ENCODE data around the gene FHAD1.

FHAD1 gene

DNA sequence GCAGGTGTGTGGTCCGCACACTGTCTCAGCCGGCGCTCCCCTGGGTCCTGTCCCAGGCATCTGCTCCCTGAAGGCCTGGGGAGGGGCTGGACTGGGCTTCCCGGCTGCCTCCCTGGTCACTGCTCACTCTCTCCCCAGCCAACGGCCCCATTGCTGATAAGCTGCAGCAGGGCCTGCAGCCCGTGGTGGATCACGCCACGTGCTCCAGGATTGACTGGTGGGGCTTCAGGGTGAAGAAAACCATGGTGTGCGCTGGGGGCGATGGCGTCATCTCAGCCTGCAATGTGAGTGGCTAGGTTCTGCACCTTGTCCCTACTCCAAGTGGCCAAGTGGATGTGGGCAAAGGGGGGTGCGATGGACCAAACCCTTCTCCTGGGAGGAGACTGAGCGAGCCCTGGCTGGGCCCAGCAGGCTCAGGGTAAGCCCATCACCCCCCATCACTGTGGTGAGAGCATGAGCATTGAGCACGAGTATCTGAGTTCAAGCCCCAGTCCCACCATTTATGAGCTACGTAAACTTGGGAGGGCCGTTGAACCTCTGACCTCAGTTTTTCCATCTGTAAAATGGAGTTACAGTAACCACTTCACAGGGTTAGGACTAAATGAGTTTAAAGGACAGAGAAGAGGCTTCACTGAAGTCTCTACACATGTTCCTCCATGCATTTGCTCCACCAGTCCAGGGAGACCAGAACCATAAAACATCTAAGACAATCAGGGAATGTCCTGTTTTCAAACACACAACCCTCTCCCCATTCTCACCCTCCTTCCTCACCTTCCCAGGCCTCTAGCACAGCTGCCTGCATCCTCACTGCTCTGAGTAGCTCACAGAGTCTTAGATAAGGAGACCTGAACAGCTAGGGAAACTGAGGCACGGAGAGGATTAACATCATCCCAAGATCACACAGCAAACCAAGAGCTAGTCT lies 197.7 kb downstream of the FHAD1 start:
- TF ChIP-seq EP300 (IDR thresholded peaks at IDR 0.05; ENCODE audit: borderline replicate concordance) = no peak

DNA sequence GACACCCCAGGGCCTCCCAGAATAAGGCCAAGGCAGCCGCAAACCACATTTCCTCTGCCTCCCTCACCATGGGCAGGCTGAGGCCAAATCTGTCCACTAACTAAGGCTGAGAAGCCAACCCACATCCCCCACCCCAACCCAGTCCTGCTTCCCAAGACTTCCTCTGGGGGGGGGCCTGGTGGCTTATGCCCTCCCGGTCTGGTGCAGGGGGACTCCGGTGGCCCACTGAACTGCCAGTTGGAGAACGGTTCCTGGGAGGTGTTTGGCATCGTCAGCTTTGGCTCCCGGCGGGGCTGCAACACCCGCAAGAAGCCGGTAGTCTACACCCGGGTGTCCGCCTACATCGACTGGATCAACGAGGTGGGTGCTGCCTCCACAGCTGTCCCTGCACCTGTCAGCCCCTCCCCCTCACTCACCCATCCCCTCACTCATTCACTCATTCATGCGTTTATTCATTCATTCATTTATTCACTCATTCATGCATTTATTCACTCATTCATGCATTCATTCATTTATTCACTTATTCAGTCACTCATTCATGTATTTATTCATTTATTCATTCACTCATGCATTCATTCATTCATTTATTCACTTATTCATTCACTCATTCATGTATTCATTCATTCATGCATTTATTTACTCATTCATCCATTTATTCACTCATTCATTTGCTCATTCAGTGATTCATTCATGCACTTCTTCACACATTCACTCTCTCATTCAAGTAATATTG lies 198.5 kb downstream of the FHAD1 start:
- TF ChIP-seq, protein P1, sequence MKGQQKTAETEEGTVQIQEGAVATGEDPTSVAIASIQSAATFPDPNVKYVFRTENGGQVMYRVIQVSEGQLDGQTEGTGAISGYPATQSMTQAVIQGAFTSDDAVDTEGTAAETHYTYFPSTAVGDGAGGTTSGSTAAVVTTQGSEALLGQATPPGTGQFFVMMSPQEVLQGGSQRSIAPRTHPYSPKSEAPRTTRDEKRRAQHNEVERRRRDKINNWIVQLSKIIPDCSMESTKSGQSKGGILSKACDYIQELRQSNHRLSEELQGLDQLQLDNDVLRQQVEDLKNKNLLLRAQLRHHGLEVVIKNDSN (IDR thresholded peaks at IDR 0.05) = no peak
- TF ChIP-seq TCF12 (IDR thresholded peaks at IDR 0.05; ENCODE audit: low read depth) (no peak), TAF1 (IDR thresholded peaks at IDR 0.05; ENCODE audit: low read depth) (no peak), CEBPB (IDR thresholded peaks at IDR 0.05) (no peak), RAD21 (IDR thresholded peaks at IDR 0.05; ENCODE audit: low read depth) (no peak), EP300 (IDR thresholded peaks at IDR 0.05; ENCODE audit: borderline replicate concordance) (no peak), YY1 (IDR thresholded peaks at IDR 0.05; ENCODE audit: low read depth) (no peak), NFIC (IDR thresholded peaks at IDR 0.05) (no peak), EGR1 (IDR thresholded peaks at IDR 0.05) (no peak), CREB1 (IDR thresholded peaks at IDR 0.05; ENCODE audit: low read depth) (no peak), TEAD4 (IDR thresholded peaks at IDR 0.05) (no peak), FOXM1 (IDR thresholded peaks at IDR 0.05; ENCODE audit: borderline replicate concordance, low read depth) (no peak), ZBTB7A (IDR thresholded peaks at IDR 0.05; ENCODE audit: low read depth) (no peak)
- TF ChIP-seq, protein P2, sequence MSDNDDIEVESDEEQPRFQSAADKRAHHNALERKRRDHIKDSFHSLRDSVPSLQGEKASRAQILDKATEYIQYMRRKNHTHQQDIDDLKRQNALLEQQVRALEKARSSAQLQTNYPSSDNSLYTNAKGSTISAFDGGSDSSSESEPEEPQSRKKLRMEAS (IDR thresholded peaks at IDR 0.05) = no peak
- TF ChIP-seq, protein P3, sequence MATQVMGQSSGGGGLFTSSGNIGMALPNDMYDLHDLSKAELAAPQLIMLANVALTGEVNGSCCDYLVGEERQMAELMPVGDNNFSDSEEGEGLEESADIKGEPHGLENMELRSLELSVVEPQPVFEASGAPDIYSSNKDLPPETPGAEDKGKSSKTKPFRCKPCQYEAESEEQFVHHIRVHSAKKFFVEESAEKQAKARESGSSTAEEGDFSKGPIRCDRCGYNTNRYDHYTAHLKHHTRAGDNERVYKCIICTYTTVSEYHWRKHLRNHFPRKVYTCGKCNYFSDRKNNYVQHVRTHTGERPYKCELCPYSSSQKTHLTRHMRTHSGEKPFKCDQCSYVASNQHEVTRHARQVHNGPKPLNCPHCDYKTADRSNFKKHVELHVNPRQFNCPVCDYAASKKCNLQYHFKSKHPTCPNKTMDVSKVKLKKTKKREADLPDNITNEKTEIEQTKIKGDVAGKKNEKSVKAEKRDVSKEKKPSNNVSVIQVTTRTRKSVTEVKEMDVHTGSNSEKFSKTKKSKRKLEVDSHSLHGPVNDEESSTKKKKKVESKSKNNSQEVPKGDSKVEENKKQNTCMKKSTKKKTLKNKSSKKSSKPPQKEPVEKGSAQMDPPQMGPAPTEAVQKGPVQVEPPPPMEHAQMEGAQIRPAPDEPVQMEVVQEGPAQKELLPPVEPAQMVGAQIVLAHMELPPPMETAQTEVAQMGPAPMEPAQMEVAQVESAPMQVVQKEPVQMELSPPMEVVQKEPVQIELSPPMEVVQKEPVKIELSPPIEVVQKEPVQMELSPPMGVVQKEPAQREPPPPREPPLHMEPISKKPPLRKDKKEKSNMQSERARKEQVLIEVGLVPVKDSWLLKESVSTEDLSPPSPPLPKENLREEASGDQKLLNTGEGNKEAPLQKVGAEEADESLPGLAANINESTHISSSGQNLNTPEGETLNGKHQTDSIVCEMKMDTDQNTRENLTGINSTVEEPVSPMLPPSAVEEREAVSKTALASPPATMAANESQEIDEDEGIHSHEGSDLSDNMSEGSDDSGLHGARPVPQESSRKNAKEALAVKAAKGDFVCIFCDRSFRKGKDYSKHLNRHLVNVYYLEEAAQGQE (IDR thresholded peaks at IDR 0.05; ENCODE audit: low read depth) = no peak

DNA sequence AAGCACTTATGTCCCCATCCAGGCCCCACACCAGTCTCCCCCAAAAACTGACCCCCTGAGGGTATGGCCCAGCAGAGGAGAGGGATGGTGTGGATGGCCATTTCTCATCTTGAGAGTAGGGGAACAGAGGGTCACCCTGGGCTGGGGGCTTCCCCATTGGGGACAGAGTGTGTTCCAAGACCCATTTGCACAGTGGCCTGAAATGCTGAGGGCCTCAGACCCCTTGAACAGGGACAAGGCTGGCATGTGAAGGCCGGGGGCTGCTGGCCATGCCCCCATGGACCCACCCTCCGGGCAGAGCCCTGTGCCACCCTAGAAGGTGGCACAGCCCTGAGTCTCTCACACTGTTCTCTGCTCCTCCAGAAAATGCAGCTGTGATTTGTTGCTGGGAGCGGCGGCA lies 199.2 kb downstream of the FHAD1 start:
- TF ChIP-seq ZBTB7A (IDR thresholded peaks at IDR 0.05; ENCODE audit: low read depth) = no peak
- TF ChIP-seq, protein P3 (IDR thresholded peaks at IDR 0.05; ENCODE audit: low read depth) = no peak
- no peak for TF ChIP-seq TCF12 (IDR thresholded peaks at IDR 0.05; ENCODE audit: low read depth)
- TF ChIP-seq NFIC (IDR thresholded peaks at IDR 0.05) = no peak
- TF ChIP-seq, protein P1 (IDR thresholded peaks at IDR 0.05) = no peak
- no peak for TF ChIP-seq TEAD4 (IDR thresholded peaks at IDR 0.05)
- no peak for TF ChIP-seq EP300 (IDR thresholded peaks at IDR 0.05; ENCODE audit: borderline replicate concordance)
- no peak for TF ChIP-seq FOXM1 (IDR thresholded peaks at IDR 0.05; ENCODE audit: borderline replicate concordance, low read depth)
- TF ChIP-seq RAD21 (IDR thresholded peaks at IDR 0.05; ENCODE audit: low read depth) = no peak
- TF ChIP-seq EGR1 (IDR thresholded peaks at IDR 0.05) = no peak
- no peak for TF ChIP-seq TAF1 (IDR thresholded peaks at IDR 0.05; ENCODE audit: low read depth)
- TF ChIP-seq CREB1 (IDR thresholded peaks at IDR 0.05; ENCODE audit: low read depth) = no peak
- no peak for TF ChIP-seq CEBPB (IDR thresholded peaks at IDR 0.05)
- TF ChIP-seq, protein P2 (IDR thresholded peaks at IDR 0.05) = no peak
- TF ChIP-seq YY1 (IDR thresholded peaks at IDR 0.05; ENCODE audit: low read depth) = no peak
